K562 (cell line): ENCODE measurements around the gene RBPJL. TPM values are rescaled to one million over a fixed set of nuclear protein-coding genes. Genes with fewer than 3 reads are reported as not detected.

Experiments
- ARID2 ChIP-seq: fragments of 450-650 bp; IDR thresholded peaks from 2 replicates; pipeline ENCODE4 v1.6.1; 2017; ENCODE audit warnings: antibody characterized with exemption, mild to moderate bottlenecking
- CC2D1A ChIP-seq: fragments of 450-650 bp; IDR thresholded peaks from 2 replicates; pipeline ENCODE4 v1.6.1; 2017; ENCODE audit warnings: mild to moderate bottlenecking
- ESRRA ChIP-seq: fragments of 450-650 bp; IDR thresholded peaks from 2 replicates; pipeline ENCODE4 v1.6.1; 2014; ENCODE audit warnings: low read depth, mild to moderate bottlenecking, moderate library complexity, borderline replicate concordance
- EZH2 ChIP-seq: IDR thresholded peaks from 2 replicates; pipeline ENCODE4 v1.6.1; 2012; ENCODE audit warnings: low read depth, mild to moderate bottlenecking, inconsistent platforms, low read length, borderline replicate concordance
- HDAC8 ChIP-seq: fragments of 450-650 bp; IDR thresholded peaks from 2 replicates; pipeline ENCODE4 v1.6.1; 2016; ENCODE audit warnings: mild to moderate bottlenecking, missing genetic modification characterization, moderate library complexity, missing compliant biosample characterization
- JUN ChIP-seq, 2 experiments: sonication (generic) in 1 of 2; formaldehyde crosslinking in 1 of 2; IDR thresholded peaks; 2 replicates each; pipeline versions ENCODE4 v1.6.1 to v1.8.0; 2012 to 2022; ENCODE audit warnings: borderline replicate concordance in 2 of 2, mild to moderate bottlenecking in 2 of 2, improper control_type of control experiment in 1 of 2, low read depth in 1 of 2, low read length in 1 of 2, missing genetic modification reagents in 1 of 2
- MCM3 ChIP-seq: fragments of 450-650 bp; IDR thresholded peaks from 2 replicates; pipeline ENCODE4 v1.6.1; 2016
- MTA3 ChIP-seq: fragments of 450-650 bp; formaldehyde crosslinking; IDR thresholded peaks from 2 replicates; pipeline ENCODE4 v1.6.1; 2017; ENCODE audit warnings: mild to moderate bottlenecking, borderline replicate concordance
- NFATC3 ChIP-seq: fragments of 450-650 bp; IDR thresholded peaks from 2 replicates; pipeline ENCODE4 v1.6.1; 2017; ENCODE audit warnings: mild to moderate bottlenecking
- NR2C2 ChIP-seq, 2 experiments: fragments of 200-800 bp in 1 of 2; sonication (Bioruptor generic) in 1 of 2; sonication (generic) in 1 of 2; formaldehyde crosslinking in 1 of 2; IDR thresholded peaks; 2 replicates each; pipeline versions ENCODE4 v1.6.1 to v1.8.0; 2016 to 2022; ENCODE audit warnings: mild to moderate bottlenecking in 1 of 2, missing compliant biosample characterization in 1 of 2, missing genetic modification characterization in 1 of 2, missing genetic modification reagents in 1 of 2
- NRF1 ChIP-seq, 2 experiments: fragments of 450-650 bp; IDR thresholded peaks in 1 of 2; conservative IDR thresholded peaks in 1 of 2; 2 replicates each; pipeline ENCODE4 v1.6.1; 2014; ENCODE audit warnings: mild to moderate bottlenecking in 2 of 2
- SMC3 ChIP-seq: conservative IDR thresholded peaks from 2 replicates; pipeline ENCODE4 v1.6.1; 2011; ENCODE audit warnings: low read depth, low read length, improper control_type of control experiment; ENCODE audit not compliant: insufficient read depth
- STAG1 ChIP-seq: sonication (generic); formaldehyde crosslinking; IDR thresholded peaks from 2 replicates; pipeline ENCODE4 v1.5.0; 2020; ENCODE audit warnings: missing genetic modification reagents, borderline replicate concordance
- TCF3 ChIP-seq: sonication (generic); formaldehyde crosslinking; IDR thresholded peaks from 2 replicates; pipeline ENCODE4 v1.4.0; 2020; ENCODE audit warnings: mild to moderate bottlenecking, missing genetic modification reagents
- TEAD1 ChIP-seq, 2 experiments: fragments of 450-650 bp in 1 of 2; sonication (generic) in 1 of 2; formaldehyde crosslinking; IDR thresholded peaks; 2 replicates each; pipeline versions ENCODE4 v1.4.0 to v1.8.0; 2020 to 2022; ENCODE audit warnings: mild to moderate bottlenecking in 2 of 2, missing genetic modification reagents in 1 of 2
- ZC3H4 ChIP-seq: sonication (generic); formaldehyde crosslinking; IDR thresholded peaks from 2 replicates; pipeline ENCODE4 v1.9.0; 2021; ENCODE audit warnings: missing genetic modification reagents, borderline replicate concordance
- ZNF232 ChIP-seq: sonication (generic); formaldehyde crosslinking; IDR thresholded peaks from 2 replicates; pipeline ENCODE4 v1.8.0; 2022; ENCODE audit warnings: mild to moderate bottlenecking, missing genetic modification reagents
- ZNF253 ChIP-seq: fragments of 250-450 bp; sonication (Bioruptor Pico); conservative IDR thresholded peaks from 2 replicates; pipeline ENCODE4 v1.6.1; 2021; ENCODE audit warnings: mild to moderate bottlenecking
- polyA plus RNA-seq, 8 experiments: library from polyadenylated mRNA; depleted of rRNA in 4 of 8; stranded (reverse) in 5 of 8; unstranded in 3 of 8; fragments of >200 nt; fragmentation: Nextera tagmentation in 2 of 8; fragmentation: Illumina TruSeq in 1 of 8; extraction: Ambion mirVana in 2 of 8; extraction: Trizol in 1 of 8; gene quantifications; 2 replicates each; pipeline versions ENCODE4 v1.2.1 to v1.2.3, GENCODE V29; 2011 to 2014; ENCODE audit warnings: inconsistent platforms in 1 of 8, missing spikeins in 1 of 8
- total RNA-seq, 7 experiments: library from RNA; depleted of rRNA in 6 of 7; stranded (reverse); fragments of >200 nt in 6 of 7; fragmentation: Illumina TruSeq in 2 of 7; extraction: Trizol in 2 of 7; gene quantifications; 2 replicates each; pipeline versions ENCODE4 v1.2.1 to v1.2.3, GENCODE V29; 2011 to 2021; ENCODE audit warnings: low replicate concordance in 1 of 7
- TF ChIP-seq, protein P1 (sequence below), 3 experiments: IDR thresholded peaks in 2 of 3; conservative IDR thresholded peaks in 1 of 3; 2 replicates each; pipeline ENCODE4 v1.5.1; 2011 to 2012; ENCODE audit warnings: low read length in 3 of 3, mild to moderate bottlenecking in 3 of 3, control low read depth in 2 of 3, improper control_type of control experiment in 1 of 3, inconsistent platforms in 1 of 3, low read depth in 1 of 3, mixed read lengths in 1 of 3, moderate library complexity in 1 of 3; ENCODE audit not compliant: insufficient read depth in 2 of 3
- TF ChIP-seq, protein P2 (sequence below), 2 experiments: fragments of 450-650 bp; IDR thresholded peaks; 2 replicates each; pipeline ENCODE4 v1.6.1; 2018; ENCODE audit warnings: mild to moderate bottlenecking in 2 of 2, low read depth in 1 of 2; ENCODE audit not compliant: partially characterized antibody in 2 of 2
- TF ChIP-seq, protein P3 (sequence below), 2 experiments: fragments of 450-650 bp; conservative IDR thresholded peaks; 2 replicates each; pipeline ENCODE4 v1.6.1; 2017; ENCODE audit warnings: mild to moderate bottlenecking in 2 of 2, moderate library complexity in 2 of 2

The RBPJL gene
- total and polyA plus RNA-seq, 9 of the 15 experiments (the other 6 are each of a cell fraction or from before 2014, with no cell fraction given), result not detected

DNA sequence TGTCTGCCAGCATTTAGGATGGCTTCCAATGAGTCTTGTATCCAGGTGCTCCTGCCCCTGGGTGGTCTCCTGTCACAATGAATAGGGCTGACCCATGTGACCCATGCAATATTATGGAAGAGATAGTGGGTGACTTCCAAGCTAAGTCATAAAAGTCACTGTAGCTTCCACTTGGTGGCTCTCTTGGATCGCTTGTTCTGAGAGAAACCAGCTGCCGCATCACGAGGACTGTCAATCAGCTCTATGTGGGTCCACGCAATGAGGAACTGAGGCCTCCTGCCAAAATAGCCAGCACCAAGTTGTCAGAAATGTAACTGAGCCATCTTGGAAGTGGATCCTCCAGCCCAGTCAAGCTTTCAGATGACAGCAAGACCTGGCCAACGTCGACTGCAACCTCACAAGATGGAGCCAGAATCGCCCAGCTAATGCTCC, 16.3 kb downstream of the RBPJL start (continued):
- TF ChIP-seq CC2D1A (peak; percentile 70), NRF1 (conservative IDR thresholded peaks at IDR 0.05 in 1 of 2, IDR thresholded peaks at IDR 0.05 in 1 of 2) (0 out of 4 replicates have a peak, but pooled peaks of 1 of the 2 experiments have one; percentile 18), ZC3H4 (CRISPR knock-in tag) (no peak), SMC3 (peak; percentile 80), MCM3 (no peak), HDAC8 (tag) (no peak), JUN (IDR thresholded peaks at IDR 0.05; ENCODE audit: borderline replicate concordance, low read depth, low read length) (no peak), JUN (CRISPR knock-in tag; IDR thresholded peaks at IDR 0.05; ENCODE audit: borderline replicate concordance) (no peak), STAG1 (peak; percentile 40; the same call in 1 of the 2 replicates), EZH2 (no peak), MTA3 (peak; percentile 54; the same call in 1 of the 2 replicates), NR2C2 (CRISPR knock-in tag; IDR thresholded peaks at IDR 0.05) (no peak), NR2C2 (tag; IDR thresholded peaks at IDR 0.05) (peak; percentile 46; the same call in 1 of the 2 replicates), TCF3 (no peak), ARID2 (peak; percentile 94), ZNF232 (no peak), TEAD1 (CRISPR knock-in tag; IDR thresholded peaks at IDR 0.05) (peak in 1 of 2 experiments; percentile 52; a peak in 1 of 4 replicates), ESRRA (0 out of 2 replicates have a peak, but pooled peaks have one; percentile 40), ZNF253 (CRISPR knock-in tag) (no peak), NFATC3 (no peak)
- TF ChIP-seq, protein P1, sequence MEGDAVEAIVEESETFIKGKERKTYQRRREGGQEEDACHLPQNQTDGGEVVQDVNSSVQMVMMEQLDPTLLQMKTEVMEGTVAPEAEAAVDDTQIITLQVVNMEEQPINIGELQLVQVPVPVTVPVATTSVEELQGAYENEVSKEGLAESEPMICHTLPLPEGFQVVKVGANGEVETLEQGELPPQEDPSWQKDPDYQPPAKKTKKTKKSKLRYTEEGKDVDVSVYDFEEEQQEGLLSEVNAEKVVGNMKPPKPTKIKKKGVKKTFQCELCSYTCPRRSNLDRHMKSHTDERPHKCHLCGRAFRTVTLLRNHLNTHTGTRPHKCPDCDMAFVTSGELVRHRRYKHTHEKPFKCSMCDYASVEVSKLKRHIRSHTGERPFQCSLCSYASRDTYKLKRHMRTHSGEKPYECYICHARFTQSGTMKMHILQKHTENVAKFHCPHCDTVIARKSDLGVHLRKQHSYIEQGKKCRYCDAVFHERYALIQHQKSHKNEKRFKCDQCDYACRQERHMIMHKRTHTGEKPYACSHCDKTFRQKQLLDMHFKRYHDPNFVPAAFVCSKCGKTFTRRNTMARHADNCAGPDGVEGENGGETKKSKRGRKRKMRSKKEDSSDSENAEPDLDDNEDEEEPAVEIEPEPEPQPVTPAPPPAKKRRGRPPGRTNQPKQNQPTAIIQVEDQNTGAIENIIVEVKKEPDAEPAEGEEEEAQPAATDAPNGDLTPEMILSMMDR (IDR thresholded peaks at IDR 0.05 in 2 of 3, conservative IDR thresholded peaks at IDR 0.05 in 1 of 3; ENCODE audit: insufficient read depth in 2 of 3, low read depth in 1 of 3, low read length in 3 of 3), result peak; percentile 78 to 94 (median 81)
- TF ChIP-seq, protein P2, sequence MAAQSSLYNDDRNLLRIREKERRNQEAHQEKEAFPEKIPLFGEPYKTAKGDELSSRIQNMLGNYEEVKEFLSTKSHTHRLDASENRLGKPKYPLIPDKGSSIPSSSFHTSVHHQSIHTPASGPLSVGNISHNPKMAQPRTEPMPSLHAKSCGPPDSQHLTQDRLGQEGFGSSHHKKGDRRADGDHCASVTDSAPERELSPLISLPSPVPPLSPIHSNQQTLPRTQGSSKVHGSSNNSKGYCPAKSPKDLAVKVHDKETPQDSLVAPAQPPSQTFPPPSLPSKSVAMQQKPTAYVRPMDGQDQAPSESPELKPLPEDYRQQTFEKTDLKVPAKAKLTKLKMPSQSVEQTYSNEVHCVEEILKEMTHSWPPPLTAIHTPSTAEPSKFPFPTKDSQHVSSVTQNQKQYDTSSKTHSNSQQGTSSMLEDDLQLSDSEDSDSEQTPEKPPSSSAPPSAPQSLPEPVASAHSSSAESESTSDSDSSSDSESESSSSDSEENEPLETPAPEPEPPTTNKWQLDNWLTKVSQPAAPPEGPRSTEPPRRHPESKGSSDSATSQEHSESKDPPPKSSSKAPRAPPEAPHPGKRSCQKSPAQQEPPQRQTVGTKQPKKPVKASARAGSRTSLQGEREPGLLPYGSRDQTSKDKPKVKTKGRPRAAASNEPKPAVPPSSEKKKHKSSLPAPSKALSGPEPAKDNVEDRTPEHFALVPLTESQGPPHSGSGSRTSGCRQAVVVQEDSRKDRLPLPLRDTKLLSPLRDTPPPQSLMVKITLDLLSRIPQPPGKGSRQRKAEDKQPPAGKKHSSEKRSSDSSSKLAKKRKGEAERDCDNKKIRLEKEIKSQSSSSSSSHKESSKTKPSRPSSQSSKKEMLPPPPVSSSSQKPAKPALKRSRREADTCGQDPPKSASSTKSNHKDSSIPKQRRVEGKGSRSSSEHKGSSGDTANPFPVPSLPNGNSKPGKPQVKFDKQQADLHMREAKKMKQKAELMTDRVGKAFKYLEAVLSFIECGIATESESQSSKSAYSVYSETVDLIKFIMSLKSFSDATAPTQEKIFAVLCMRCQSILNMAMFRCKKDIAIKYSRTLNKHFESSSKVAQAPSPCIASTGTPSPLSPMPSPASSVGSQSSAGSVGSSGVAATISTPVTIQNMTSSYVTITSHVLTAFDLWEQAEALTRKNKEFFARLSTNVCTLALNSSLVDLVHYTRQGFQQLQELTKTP (IDR thresholded peaks at IDR 0.05; ENCODE audit: low read depth in 1 of 2, partially characterized antibody in 2 of 2), result peak in 1 of 2 experiments; percentile 37
- TF ChIP-seq, protein P3, sequence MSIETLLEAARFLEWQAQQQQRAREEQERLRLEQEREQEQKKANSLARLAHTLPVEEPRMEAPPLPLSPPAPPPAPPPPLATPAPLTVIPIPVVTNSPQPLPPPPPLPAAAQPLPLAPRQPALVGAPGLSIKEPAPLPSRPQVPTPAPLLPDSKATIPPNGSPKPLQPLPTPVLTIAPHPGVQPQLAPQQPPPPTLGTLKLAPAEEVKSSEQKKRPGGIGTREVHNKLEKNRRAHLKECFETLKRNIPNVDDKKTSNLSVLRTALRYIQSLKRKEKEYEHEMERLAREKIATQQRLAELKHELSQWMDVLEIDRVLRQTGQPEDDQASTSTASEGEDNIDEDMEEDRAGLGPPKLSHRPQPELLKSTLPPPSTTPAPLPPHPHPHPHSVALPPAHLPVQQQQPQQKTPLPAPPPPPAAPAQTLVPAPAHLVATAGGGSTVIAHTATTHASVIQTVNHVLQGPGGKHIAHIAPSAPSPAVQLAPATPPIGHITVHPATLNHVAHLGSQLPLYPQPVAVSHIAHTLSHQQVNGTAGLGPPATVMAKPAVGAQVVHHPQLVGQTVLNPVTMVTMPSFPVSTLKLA (conservative IDR thresholded peaks at IDR 0.05), result peak; percentile 38 to 51; a peak in 2 of 4 replicates
